ENCODE results near the gene SNX18.

The SNX18 gene

DNA sequence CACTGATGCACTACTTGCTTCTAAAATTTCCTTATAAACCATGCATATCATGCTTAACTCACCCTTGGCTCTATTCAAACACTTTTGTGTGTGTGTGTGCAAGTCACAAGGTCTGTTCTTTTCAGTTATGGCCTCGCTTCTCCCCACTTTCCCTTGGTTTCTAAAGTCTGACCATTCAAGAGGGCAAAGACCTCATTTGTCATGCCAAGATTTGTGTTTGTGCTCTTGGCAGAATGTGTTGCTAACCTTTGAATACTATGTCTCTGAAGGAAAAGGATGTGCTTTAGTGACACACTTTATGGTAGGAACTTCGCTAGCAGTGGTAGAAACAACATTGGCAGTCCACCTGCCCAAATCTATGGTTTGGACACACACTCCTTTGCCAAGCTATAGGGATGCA, 50.4 kb downstream of the SNX18 start:
- no peak overlapping the region for H3K4me3 ChIP-seq (ENCODE audit: low read depth, low read length)
- TF ChIP-seq, protein P1, sequence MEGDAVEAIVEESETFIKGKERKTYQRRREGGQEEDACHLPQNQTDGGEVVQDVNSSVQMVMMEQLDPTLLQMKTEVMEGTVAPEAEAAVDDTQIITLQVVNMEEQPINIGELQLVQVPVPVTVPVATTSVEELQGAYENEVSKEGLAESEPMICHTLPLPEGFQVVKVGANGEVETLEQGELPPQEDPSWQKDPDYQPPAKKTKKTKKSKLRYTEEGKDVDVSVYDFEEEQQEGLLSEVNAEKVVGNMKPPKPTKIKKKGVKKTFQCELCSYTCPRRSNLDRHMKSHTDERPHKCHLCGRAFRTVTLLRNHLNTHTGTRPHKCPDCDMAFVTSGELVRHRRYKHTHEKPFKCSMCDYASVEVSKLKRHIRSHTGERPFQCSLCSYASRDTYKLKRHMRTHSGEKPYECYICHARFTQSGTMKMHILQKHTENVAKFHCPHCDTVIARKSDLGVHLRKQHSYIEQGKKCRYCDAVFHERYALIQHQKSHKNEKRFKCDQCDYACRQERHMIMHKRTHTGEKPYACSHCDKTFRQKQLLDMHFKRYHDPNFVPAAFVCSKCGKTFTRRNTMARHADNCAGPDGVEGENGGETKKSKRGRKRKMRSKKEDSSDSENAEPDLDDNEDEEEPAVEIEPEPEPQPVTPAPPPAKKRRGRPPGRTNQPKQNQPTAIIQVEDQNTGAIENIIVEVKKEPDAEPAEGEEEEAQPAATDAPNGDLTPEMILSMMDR (IDR thresholded peaks at IDR 0.05; ENCODE audit: borderline replicate concordance, insufficient read depth, low read depth, low read length), result no peak

- TF ChIP-seq, protein P1 (IDR thresholded peaks at IDR 0.05; ENCODE audit: borderline replicate concordance, insufficient read depth, low read depth, low read length), result no peak
- no peak overlapping the region for H3K4me3 ChIP-seq (ENCODE audit: low read depth, low read length)
Observed at GRCh38 chr5:54570916-54571315, 53.4 kb downstream of the SNX18 start.

DNA sequence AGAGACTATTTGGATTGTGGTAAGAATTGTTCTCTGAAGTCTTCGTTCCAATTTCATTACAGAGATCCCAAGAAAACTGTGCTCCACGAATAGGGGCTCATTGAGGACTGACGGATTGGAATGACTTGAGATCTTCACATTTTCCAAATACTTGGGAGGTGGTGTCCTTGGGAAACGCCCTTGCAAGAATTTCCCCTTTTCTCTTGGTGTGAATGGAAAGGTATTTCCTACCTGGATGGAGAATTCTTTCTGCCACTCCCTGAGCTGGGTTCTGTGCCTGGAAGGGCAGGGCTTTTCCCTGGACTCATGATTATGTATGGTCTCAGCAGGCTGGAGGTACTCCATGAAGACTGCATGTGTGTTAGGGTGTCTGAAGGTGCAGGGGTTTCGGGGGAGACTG, 53.9 kb downstream of the SNX18 start:
- TF ChIP-seq, protein P1 (IDR thresholded peaks at IDR 0.05; ENCODE audit: borderline replicate concordance, insufficient read depth, low read depth, low read length), result no peak
- no peak overlapping the region for H3K4me3 ChIP-seq (ENCODE audit: low read depth, low read length)

- TF ChIP-seq, protein P1 (IDR thresholded peaks at IDR 0.05; ENCODE audit: borderline replicate concordance, insufficient read depth, low read depth, low read length), result no peak
- H3K4me3 ChIP-seq (ENCODE audit: low read depth, low read length), result no peak overlapping the region
Observed at GRCh38 chr5:54573812-54574489, 56.4 kb downstream of the SNX18 start.

- TF ChIP-seq, protein P1 (IDR thresholded peaks at IDR 0.05; ENCODE audit: borderline replicate concordance, insufficient read depth, low read depth, low read length), result no peak
Observed at GRCh38 chr5:54577528-54577927, 60.0 kb downstream of the SNX18 start.

DNA sequence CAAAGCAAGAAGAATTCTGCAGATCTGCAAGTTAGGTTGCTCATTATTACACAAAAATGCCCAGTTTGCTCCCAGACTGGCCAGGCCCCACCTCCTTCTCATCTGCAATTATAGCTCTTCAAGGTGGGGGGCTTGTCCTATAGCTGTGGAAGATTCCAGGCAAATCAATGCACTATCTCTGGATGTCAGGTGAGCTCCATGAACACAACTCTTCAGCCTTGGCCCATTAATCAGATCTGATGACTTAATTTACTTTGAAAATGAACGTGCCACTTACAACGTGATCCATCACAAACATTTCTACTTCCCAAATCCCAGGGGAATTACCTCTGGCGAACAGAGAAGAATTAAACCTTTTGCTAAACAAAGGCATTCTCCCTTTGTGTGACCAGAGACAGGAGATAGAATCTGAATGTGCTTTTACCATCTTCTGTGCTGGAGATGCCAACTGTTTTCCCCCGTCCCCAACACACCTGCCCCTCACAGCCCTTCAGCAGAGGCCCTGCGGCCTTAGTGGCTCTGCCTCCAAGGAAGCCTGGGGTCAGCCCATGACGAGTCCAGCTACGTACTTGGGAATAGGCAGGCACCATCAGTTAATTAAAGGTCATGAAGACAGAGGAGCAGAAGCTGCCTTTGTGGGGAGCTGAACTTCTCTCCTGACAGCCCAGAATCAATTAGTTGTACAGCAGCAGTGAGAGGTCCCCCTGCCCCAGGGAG, 60.5 kb downstream of the SNX18 start:
- TF ChIP-seq, protein P1 (IDR thresholded peaks at IDR 0.05; ENCODE audit: borderline replicate concordance, insufficient read depth, low read depth, low read length), result no peak
- H3K4me3 ChIP-seq (ENCODE audit: low read depth, low read length), result no peak overlapping the region

More at GRCh38 chr5:54577528-54577927, 60.0 kb downstream of the SNX18 start:
- H3K4me3 ChIP-seq (ENCODE audit: low read depth, low read length), result no peak overlapping the region
